Breast epithelium (tissue), 4 donors: ENCODE results near the gene WNT4. TPM values are rescaled to one million over a fixed set of nuclear protein-coding genes. Genes with fewer than 3 reads are reported as not detected.

Experiments
- DNase-seq, 2 donors: peaks; one replicate each; pipeline ENCODE4 v3.0.0-alpha.2; 2019; ENCODE audit warnings: low spot score in 2 of 2
- H3K27ac ChIP-seq, 2 donors: fragments of 200-600 bp; sonication (generic) in 1 of 2; one replicate each; pipeline ENCODE4 v1.5.1; 2016 to 2019; ENCODE audit warnings: mild to moderate bottlenecking in 1 of 2
- H3K27me3 ChIP-seq, 2 donors: fragments of 200-600 bp; sonication (generic) in 1 of 2; one replicate each; pipeline versions ENCODE4 v1.5.1 to v1.6.0; 2017 to 2019; ENCODE audit warnings: control low read depth in 1 of 2, mild to moderate bottlenecking in 1 of 2
- H3K36me3 ChIP-seq: fragments of 200-600 bp; one replicate; pipeline ENCODE4 v1.5.1; 2019
- H3K4me1 ChIP-seq, 2 donors: fragments of 200-600 bp; sonication (generic); one replicate each; pipeline ENCODE4 v1.5.1; 2016 to 2019; ENCODE audit warnings: control low read depth in 1 of 2
- H3K4me3 ChIP-seq, 3 donors: fragments of 200-600 bp; sonication (generic); 1 replicate in 2 of 3; 2 replicates in 1 of 3; pipeline ENCODE4 v1.5.1; 2016 to 2019; ENCODE audit warnings: mild to moderate bottlenecking in 3 of 3, moderate library complexity in 2 of 3
- H3K9me3 ChIP-seq, 2 donors: fragments of 200-600 bp; sonication (generic) in 1 of 2; one replicate each; pipeline ENCODE4 v1.5.1; 2016 to 2019; ENCODE audit warnings: control low read depth in 1 of 2
- POLR2A ChIP-seq: fragments of 450-650 bp; IDR thresholded peaks from one replicate; pipeline ENCODE4 v1.6.1; 2016; ENCODE audit warnings: antibody characterized with exemption, mild to moderate bottlenecking, moderate library complexity
- POLR2AphosphoS5 ChIP-seq, 3 donors: sonication (generic); formaldehyde crosslinking; IDR thresholded peaks; one replicate each; pipeline ENCODE4 v1.6.1; 2017; ENCODE audit warnings: antibody characterized with exemption in 3 of 3
- intact Hi-C: fragments of 100-400 bp; cut with DNase I; formaldehyde crosslinking; loops from one replicate; pipeline ENCODE4 v1.15.1; 2023; ENCODE audit warnings: low total_unique reads
- total RNA-seq, 3 donors: library from RNA; depleted of rRNA; stranded (reverse); fragments of >200 nt; gene quantifications; one replicate each; pipeline ENCODE4 v1.1.0, GENCODE V29; 2016
- TF ChIP-seq, protein P1 (sequence below), 3 donors: fragments of 450-650 bp; IDR thresholded peaks; one replicate each; pipeline ENCODE4 v1.5.1; 2016 to 2017; ENCODE audit warnings: antibody characterized with exemption in 3 of 3, mild to moderate bottlenecking in 3 of 3, moderate library complexity in 3 of 3

Gene WNT4
- total RNA-seq, 3 donors from 2014 or later = 1.6 to 3.1 TPM; not detected in 1

- Histone ChIP-seq H3K4me1 (no peaks in the 10 kb centered on the region), H3K4me3 (no peak overlapping the region), H3K27me3 (no peaks in the 10 kb centered on the region), H3K9me3 (no peaks in the 10 kb centered on the region), H3K36me3 (no peaks in the 10 kb centered on the region), H3K27ac (no peak overlapping the region)
- no peak for TF ChIP-seq POLR2AphosphoS5 (IDR thresholded peaks at IDR 0.05)
- TF ChIP-seq, protein P1, sequence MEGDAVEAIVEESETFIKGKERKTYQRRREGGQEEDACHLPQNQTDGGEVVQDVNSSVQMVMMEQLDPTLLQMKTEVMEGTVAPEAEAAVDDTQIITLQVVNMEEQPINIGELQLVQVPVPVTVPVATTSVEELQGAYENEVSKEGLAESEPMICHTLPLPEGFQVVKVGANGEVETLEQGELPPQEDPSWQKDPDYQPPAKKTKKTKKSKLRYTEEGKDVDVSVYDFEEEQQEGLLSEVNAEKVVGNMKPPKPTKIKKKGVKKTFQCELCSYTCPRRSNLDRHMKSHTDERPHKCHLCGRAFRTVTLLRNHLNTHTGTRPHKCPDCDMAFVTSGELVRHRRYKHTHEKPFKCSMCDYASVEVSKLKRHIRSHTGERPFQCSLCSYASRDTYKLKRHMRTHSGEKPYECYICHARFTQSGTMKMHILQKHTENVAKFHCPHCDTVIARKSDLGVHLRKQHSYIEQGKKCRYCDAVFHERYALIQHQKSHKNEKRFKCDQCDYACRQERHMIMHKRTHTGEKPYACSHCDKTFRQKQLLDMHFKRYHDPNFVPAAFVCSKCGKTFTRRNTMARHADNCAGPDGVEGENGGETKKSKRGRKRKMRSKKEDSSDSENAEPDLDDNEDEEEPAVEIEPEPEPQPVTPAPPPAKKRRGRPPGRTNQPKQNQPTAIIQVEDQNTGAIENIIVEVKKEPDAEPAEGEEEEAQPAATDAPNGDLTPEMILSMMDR (IDR thresholded peaks at IDR 0.05) = no peak
- no peak for TF ChIP-seq POLR2A
- intact Hi-C loops = no loop called here
- no peak for DNase-seq
These were observed 14.6 kb upstream of the WNT4 start for GRCh38 chr1:22157359-22157966.

GRCh38 chr1:22155517-22155916 lies 12.6 kb upstream of the WNT4 start:
- TF ChIP-seq, protein P1 (IDR thresholded peaks at IDR 0.05) = no peak
- TF ChIP-seq POLR2AphosphoS5 (IDR thresholded peaks at IDR 0.05) (no peak), POLR2A (no peak)
- intact Hi-C loops = no loop called here
- no peaks in the 10 kb centered on the region for H3K9me3 ChIP-seq
- no peaks in the 10 kb centered on the region for H3K27me3 ChIP-seq
- H3K4me1 ChIP-seq = no peaks in the 10 kb centered on the region
- no peaks in the 10 kb centered on the region for H3K36me3 ChIP-seq
- no peak for DNase-seq
- no peak overlapping the region for H3K4me3 ChIP-seq
- no peak overlapping the region for H3K27ac ChIP-seq

GRCh38 chr1:22154626-22155025 lies 11.7 kb upstream of the WNT4 start:
- Histone ChIP-seq H3K9me3 (no peaks in the 10 kb centered on the region), H3K36me3 (no peaks in the 10 kb centered on the region), H3K4me1 (no peaks in the 10 kb centered on the region), H3K27ac (no peak overlapping the region), H3K27me3 (no peaks in the 10 kb centered on the region), H3K4me3 (no peak overlapping the region)
- no peak for TF ChIP-seq POLR2AphosphoS5 (IDR thresholded peaks at IDR 0.05)
- no peak for TF ChIP-seq POLR2A
- TF ChIP-seq, protein P1 (IDR thresholded peaks at IDR 0.05) = no peak
- DNase-seq = no peak
- intact Hi-C loops = no loop called here

DNA sequence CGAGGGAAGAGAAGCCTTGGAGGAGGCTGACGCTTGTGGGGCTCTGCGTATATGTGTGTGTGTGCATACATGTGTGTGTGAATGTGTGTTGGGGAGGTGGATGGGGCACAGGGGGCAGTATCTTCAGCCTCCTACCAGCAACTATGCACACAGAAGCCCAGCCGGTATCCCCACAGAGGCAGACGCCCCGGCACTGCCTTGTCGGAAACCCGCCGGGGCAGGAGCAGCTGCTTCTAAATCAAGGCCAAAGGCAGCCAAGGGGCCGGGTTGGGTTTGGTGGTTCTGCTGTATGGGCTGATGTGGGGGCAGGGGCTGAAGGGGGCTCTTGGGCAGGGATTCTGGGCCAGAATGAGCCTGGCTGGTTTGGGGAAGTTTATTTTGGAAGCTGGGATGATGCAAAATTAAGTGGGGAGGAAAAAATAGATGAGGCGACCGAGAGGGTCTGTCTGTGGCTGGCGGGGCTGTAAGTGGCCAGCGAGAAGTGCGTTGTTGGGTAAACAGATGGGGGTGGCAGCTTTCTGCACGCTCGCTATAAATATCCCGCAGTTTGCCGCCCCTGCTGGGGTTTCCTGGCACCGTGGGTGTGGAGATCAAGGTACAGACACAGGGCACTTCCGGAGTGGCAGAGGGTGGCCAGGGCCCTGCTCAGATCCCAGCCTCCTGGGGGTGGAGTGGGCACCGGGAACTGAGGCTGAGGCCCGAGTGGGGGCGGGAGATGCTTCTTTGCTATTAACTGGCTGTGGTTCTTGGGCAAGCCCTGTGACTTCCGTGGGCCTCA lies 11.0 kb upstream of the WNT4 start:
- Histone ChIP-seq H3K27ac (no peak overlapping the region), H3K4me3 (no peak overlapping the region), H3K4me1 (no peaks in the 10 kb centered on the region), H3K27me3 (no peaks in the 10 kb centered on the region), H3K9me3 (no peaks in the 10 kb centered on the region), H3K36me3 (no peaks in the 10 kb centered on the region)
- no peak for DNase-seq
- no peak for TF ChIP-seq POLR2A
- TF ChIP-seq POLR2AphosphoS5 (IDR thresholded peaks at IDR 0.05) = no peak
- TF ChIP-seq, protein P1 (IDR thresholded peaks at IDR 0.05) = no peak
- intact Hi-C loops = no loop called here

- Histone ChIP-seq H3K27ac (no peak overlapping the region), H3K36me3 (no peaks in the 10 kb centered on the region), H3K4me3 (no peak overlapping the region), H3K27me3 (no peaks in the 10 kb centered on the region), H3K4me1 (no peaks in the 10 kb centered on the region), H3K9me3 (no peaks in the 10 kb centered on the region)
- DNase-seq = no peak
- intact Hi-C loops = no loop called here
- TF ChIP-seq POLR2AphosphoS5 (IDR thresholded peaks at IDR 0.05) (no peak), POLR2A (no peak)
- TF ChIP-seq, protein P1 (IDR thresholded peaks at IDR 0.05) = no peak
These were observed 8.0 kb upstream of the WNT4 start for GRCh38 chr1:22150923-22151322.
